ENCODE results near the gene NAA60. TPM values are rescaled to one million over a fixed set of nuclear protein-coding genes. Genes with fewer than 3 reads are reported as not detected.
"Not testable (repeated sequence)": the region's sequence is repeated elsewhere in the genome, so short reads cannot be mapped to it uniquely, and the experiment has no call there.

NAA60 gene
- total RNA-seq, 1 donor from 2014 or later = 75.5 TPM

DNA sequence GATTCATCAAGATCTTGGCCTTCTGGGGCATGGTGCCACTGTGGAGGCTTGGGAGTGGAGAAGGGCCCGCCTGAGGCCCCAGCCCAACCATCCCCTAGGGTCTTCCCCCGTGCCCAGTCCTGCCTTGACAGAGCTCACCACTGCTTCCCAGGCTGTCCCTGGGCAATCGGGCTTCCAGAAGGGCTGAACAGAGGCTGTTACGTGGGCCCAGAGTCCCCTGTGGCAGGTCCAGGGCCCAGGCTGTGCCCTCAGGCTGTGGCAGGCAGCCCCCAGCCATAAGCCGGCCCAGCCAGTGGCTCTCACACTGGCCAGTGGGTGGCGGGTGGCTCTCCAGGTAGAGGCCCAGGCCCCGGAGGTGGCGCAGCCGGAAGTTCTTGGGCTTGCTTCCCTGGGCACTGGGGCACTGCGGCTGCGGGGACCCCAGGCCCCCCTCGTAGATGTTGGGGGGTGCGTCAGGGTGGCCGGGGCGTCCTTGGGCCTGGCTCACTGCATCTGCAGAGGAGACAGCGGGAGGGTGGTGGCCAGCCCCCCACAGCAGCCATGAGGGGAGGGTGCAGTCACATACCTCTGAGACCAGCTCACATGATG lies 51.0 kb downstream of the NAA60 start:
- TF ChIP-seq, protein P1, sequence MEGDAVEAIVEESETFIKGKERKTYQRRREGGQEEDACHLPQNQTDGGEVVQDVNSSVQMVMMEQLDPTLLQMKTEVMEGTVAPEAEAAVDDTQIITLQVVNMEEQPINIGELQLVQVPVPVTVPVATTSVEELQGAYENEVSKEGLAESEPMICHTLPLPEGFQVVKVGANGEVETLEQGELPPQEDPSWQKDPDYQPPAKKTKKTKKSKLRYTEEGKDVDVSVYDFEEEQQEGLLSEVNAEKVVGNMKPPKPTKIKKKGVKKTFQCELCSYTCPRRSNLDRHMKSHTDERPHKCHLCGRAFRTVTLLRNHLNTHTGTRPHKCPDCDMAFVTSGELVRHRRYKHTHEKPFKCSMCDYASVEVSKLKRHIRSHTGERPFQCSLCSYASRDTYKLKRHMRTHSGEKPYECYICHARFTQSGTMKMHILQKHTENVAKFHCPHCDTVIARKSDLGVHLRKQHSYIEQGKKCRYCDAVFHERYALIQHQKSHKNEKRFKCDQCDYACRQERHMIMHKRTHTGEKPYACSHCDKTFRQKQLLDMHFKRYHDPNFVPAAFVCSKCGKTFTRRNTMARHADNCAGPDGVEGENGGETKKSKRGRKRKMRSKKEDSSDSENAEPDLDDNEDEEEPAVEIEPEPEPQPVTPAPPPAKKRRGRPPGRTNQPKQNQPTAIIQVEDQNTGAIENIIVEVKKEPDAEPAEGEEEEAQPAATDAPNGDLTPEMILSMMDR (IDR thresholded peaks at IDR 0.05; ENCODE audit: unreplicated experiment) = no peak
- peaks cover under 1% of the 10 kb centered on the region for H3K36me3 Mint-ChIP-seq (ENCODE audit: low read depth, unreplicated experiment)
- H3K27me3 Mint-ChIP-seq (ENCODE audit: unreplicated experiment) = peaks cover 4% of the 10 kb centered on the region
- no peak for DNase-seq (ENCODE audit: low spot score)
- H3K27ac Mint-ChIP-seq (ENCODE audit: unreplicated experiment) = no peak overlapping the region
- no peak overlapping the region for H3K4me3 Mint-ChIP-seq (ENCODE audit: unreplicated experiment)
- no peaks in the 10 kb centered on the region for H3K4me1 Mint-ChIP-seq (ENCODE audit: unreplicated experiment)
- H3K9me3 Mint-ChIP-seq (ENCODE audit: unreplicated experiment) = no peaks in the 10 kb centered on the region

DNA sequence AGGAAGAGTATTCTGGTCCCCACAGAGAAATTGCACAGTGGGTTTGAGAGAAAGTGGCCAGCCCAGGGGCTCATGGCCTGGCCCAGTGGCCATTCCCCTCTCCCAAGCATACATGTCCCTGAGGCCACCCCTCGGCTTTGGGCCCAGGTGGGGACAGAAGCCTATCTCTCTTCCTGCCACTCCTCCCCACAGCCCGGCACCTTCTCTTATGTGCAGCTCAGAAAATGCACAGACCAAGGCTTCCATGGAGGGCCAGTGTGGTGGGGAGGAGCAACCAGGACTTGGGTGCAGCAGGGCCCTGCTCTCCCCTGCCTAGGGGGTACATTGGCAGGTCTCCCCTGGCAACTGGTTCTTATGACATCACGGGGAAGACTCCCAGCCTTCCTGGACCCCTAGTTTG lies 51.7 kb downstream of the NAA60 start, which contains the start of gene C16orf90:
TSS of gene C16orf90 (minus strand) at position 314 of the 400 bp plus-strand sequence. CDS start at position 246, 68 bp downstream.
- Mint-ChIP-seq H3K27me3 (ENCODE audit: unreplicated experiment) (peaks cover 4% of the 10 kb centered on the region), H3K4me3 (ENCODE audit: unreplicated experiment) (no peak within 1 kb of the TSS), H3K36me3 (ENCODE audit: low read depth, unreplicated experiment) (peaks cover 3% of the 10 kb centered on the region), H3K4me1 (ENCODE audit: unreplicated experiment) (no peaks in the 10 kb centered on the region), H3K9me3 (ENCODE audit: unreplicated experiment) (no peaks in the 10 kb centered on the region), H3K27ac (ENCODE audit: unreplicated experiment) (no peak within 1 kb of the TSS)
- TF ChIP-seq, protein P1 (IDR thresholded peaks at IDR 0.05; ENCODE audit: unreplicated experiment) = no peak
- DNase-seq (ENCODE audit: low spot score) = no peak

DNA sequence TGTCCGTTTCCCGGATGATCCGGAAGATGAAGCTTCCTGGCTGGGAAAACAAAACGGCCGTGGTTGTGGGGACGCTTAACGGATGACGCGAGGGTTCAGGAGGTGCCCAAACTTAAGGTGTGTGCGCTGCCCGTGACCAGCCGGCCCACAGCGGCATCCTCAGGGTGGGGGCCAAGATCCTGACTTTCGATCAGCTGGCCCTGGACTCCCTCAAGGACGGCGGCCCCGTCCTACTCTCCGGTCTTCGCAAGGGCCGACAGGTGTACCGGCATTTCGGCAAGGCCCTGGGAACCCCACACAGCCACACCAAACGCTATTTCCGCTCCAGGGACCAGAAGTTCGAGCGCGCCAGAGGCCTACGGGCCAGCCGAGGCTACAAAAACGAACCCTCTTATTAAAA lies 52.9 kb downstream of the NAA60 start:
- TF ChIP-seq, protein P1 (IDR thresholded peaks at IDR 0.05; ENCODE audit: unreplicated experiment) = no peak
- DNase-seq (ENCODE audit: low spot score) = no peak
- peaks cover 6% of the 10 kb centered on the region for H3K27me3 Mint-ChIP-seq (ENCODE audit: unreplicated experiment)
- H3K9me3 Mint-ChIP-seq (ENCODE audit: unreplicated experiment) = no peaks in the 10 kb centered on the region
- H3K4me1 Mint-ChIP-seq (ENCODE audit: unreplicated experiment) = no peaks in the 10 kb centered on the region
- peak overlapping the region; percentile 51 for H3K4me3 Mint-ChIP-seq (ENCODE audit: unreplicated experiment)
- peaks cover 3% of the 10 kb centered on the region for H3K36me3 Mint-ChIP-seq (ENCODE audit: low read depth, unreplicated experiment)
- H3K27ac Mint-ChIP-seq (ENCODE audit: unreplicated experiment) = no peak overlapping the region

DNA sequence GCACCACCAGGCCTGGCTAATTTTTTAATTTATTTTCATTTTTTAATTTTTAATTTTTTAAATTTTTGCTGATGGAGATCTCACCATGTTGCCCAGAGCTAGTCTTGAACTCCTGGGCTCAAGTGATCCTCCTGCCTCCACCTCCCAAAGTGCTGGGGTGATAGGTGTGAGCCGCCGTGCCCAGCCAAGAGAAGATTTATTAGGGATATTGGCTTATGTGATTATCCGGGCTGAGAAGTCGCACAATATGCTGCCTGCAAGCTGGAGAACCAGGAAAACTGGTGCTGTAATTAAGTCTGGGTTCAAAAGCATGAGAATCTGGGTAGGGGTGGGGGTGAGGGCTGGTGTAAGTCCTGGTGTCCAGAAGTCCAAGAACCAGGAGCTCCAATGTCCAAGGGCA lies 54.3 kb downstream of the NAA60 start:
- peaks cover 3% of the 10 kb centered on the region for H3K36me3 Mint-ChIP-seq (ENCODE audit: low read depth, unreplicated experiment)
- peaks cover 6% of the 10 kb centered on the region for H3K4me1 Mint-ChIP-seq (ENCODE audit: unreplicated experiment)
- DNase-seq (ENCODE audit: low spot score) = no peak
- H3K27ac Mint-ChIP-seq (ENCODE audit: unreplicated experiment) = no peak overlapping the region
- no peak overlapping the region for H3K4me3 Mint-ChIP-seq (ENCODE audit: unreplicated experiment)
- H3K9me3 Mint-ChIP-seq (ENCODE audit: unreplicated experiment) = no peaks in the 10 kb centered on the region
- H3K27me3 Mint-ChIP-seq (ENCODE audit: unreplicated experiment) = peaks cover 5% of the 10 kb centered on the region
- TF ChIP-seq, protein P1 (IDR thresholded peaks at IDR 0.05; ENCODE audit: unreplicated experiment) = no peak

DNA sequence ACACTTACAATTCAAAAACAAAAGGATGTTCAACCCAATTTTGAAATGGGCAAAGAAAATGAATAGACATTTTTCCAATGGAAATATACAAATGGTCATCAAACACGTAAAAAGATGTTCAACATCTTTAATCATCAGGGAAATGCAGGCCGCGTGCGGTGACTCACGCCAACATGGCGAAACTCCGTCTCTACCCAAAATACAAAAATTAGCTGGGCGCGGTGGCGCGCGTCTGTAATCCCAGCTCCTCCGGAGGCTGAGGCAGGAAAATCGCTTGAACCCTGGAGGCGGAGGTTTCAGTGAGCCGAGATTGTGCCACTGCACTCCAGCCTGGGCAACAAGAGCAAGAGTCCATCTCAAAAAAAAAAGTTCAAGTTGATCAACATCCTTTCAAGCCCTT lies 55.5 kb downstream of the NAA60 start:
- Mint-ChIP-seq H3K4me3 (ENCODE audit: unreplicated experiment) (no peak overlapping the region), H3K4me1 (ENCODE audit: unreplicated experiment) (peaks cover 6% of the 10 kb centered on the region), H3K27me3 (ENCODE audit: unreplicated experiment) (peaks cover 5% of the 10 kb centered on the region), H3K9me3 (ENCODE audit: unreplicated experiment) (no peaks in the 10 kb centered on the region), H3K36me3 (ENCODE audit: low read depth, unreplicated experiment) (peaks cover 3% of the 10 kb centered on the region), H3K27ac (ENCODE audit: unreplicated experiment) (no peak overlapping the region)
- DNase-seq (ENCODE audit: low spot score) = no peak
- TF ChIP-seq, protein P1 (IDR thresholded peaks at IDR 0.05; ENCODE audit: unreplicated experiment) = no peak

DNA sequence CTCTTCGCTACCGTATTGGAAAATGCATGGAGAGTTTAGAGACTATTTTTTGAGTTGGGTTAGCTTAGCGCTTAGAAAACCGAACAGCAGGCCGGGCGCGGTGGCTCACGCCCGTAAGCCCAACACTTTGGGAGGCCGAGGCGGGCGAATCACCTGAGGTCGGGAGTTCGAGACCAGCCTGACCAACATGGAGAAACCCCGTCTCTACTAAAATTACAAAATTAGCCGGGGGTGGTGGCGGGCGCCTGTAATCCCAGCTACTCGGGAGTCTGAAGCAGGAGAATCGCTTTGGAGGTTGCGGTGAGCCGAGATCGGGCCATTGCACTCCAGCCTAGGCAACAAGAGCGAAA lies 57.9 kb downstream of the NAA60 start:
- not testable (repeated sequence) for H3K9me3 Mint-ChIP-seq (ENCODE audit: unreplicated experiment); H3K36me3 Mint-ChIP-seq (ENCODE audit: low read depth, unreplicated experiment); DNase-seq (ENCODE audit: low spot score); H3K4me1 Mint-ChIP-seq (ENCODE audit: unreplicated experiment); H3K27me3 Mint-ChIP-seq (ENCODE audit: unreplicated experiment)
- Mint-ChIP-seq H3K4me3 (ENCODE audit: unreplicated experiment) (peak overlapping the region; percentile 95), H3K27ac (ENCODE audit: unreplicated experiment) (peak overlapping the region; percentile 92)
